Measurements from ENCODE around the gene DBF4B.

GRCh38 chr17:44796731-44797130 is 88.3 kb downstream of the DBF4B start:
- TF ChIP-seq, protein P1, sequence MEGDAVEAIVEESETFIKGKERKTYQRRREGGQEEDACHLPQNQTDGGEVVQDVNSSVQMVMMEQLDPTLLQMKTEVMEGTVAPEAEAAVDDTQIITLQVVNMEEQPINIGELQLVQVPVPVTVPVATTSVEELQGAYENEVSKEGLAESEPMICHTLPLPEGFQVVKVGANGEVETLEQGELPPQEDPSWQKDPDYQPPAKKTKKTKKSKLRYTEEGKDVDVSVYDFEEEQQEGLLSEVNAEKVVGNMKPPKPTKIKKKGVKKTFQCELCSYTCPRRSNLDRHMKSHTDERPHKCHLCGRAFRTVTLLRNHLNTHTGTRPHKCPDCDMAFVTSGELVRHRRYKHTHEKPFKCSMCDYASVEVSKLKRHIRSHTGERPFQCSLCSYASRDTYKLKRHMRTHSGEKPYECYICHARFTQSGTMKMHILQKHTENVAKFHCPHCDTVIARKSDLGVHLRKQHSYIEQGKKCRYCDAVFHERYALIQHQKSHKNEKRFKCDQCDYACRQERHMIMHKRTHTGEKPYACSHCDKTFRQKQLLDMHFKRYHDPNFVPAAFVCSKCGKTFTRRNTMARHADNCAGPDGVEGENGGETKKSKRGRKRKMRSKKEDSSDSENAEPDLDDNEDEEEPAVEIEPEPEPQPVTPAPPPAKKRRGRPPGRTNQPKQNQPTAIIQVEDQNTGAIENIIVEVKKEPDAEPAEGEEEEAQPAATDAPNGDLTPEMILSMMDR (IDR thresholded peaks at IDR 0.05 in 2 of 3, conservative IDR thresholded peaks at IDR 0.05 in 1 of 3; ENCODE audit: borderline replicate concordance in 1 of 3, insufficient read depth in 1 of 3, low read depth in 2 of 3, low read length in 2 of 3), result no peak
- TF ChIP-seq ZNF274 (IDR thresholded peaks at IDR 0.05; ENCODE audit: low read depth, low read length), result no peak
- no peak for TF ChIP-seq JUND (IDR thresholded peaks at IDR 0.05)
- TF ChIP-seq REST (IDR thresholded peaks at IDR 0.05; ENCODE audit: low read depth), result no peak
- TF ChIP-seq POLR2AphosphoS5 (IDR thresholded peaks at IDR 0.05; ENCODE audit: low read depth, low read length), result no peak
- no peak for TF ChIP-seq MAX (IDR thresholded peaks at IDR 0.05)
